ENCODE results near the gene MRPL20. TPM values are rescaled to one million over a fixed set of nuclear protein-coding genes. Genes with fewer than 3 reads are reported as not detected.
A peak's percentile ranks its signal among the peaks of the same experiment; 100 is the strongest.

The MRPL20 gene
- total RNA-seq, 6 experiments from 2014 or later = 131 to 154 (median 141) TPM

DNA sequence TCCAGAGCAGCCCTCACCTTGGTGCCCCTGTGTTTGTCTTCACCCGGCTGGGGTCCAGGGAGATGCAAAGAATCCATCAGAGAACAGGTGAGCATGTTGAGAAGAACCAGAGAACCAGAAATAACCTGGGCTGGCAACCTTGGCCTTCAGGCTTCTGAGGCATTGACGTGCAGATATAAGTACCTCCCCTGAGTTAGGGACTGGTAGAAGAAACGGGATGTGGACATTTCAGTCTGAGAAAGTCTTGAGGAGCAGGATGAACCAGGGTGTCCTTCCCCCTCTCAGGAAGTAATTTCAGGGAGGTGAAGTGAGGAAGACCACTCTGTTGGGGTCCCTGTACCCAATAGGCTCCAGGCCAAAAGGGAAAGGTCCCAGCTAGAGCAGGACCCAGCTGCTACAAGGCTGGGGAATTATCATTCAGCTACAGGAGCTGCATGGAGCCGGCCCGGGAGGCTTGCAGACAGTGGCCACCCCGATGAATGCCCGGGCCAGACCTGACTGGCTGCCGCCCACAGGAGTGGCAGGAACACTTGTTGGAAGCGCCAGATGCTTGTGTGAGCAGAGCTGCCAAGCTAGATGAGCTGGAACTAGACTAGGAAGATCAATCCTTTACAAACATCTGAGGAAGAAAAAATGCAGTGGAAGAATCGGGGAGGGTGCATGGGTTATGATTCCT is 30.4 kb downstream of the MRPL20 start:
- no peaks in the 10 kb centered on the region for H3K36me3 Mint-ChIP-seq (ENCODE audit: low read depth)
- H3K4me1 Mint-ChIP-seq (ENCODE audit: low read depth) = peaks cover 11% of the 10 kb centered on the region; the same call in 1 of the 2 replicates
- no peaks in the 10 kb centered on the region for H3K27me3 Mint-ChIP-seq (ENCODE audit: insufficient read depth)
- peak overlapping the region; percentile 91; the same call in 1 of the 2 replicates for H3K4me3 Mint-ChIP-seq
- no peak for DNase-seq
- H3K27ac Mint-ChIP-seq = peak overlapping the region; percentile 77
- TF ChIP-seq, protein P1, sequence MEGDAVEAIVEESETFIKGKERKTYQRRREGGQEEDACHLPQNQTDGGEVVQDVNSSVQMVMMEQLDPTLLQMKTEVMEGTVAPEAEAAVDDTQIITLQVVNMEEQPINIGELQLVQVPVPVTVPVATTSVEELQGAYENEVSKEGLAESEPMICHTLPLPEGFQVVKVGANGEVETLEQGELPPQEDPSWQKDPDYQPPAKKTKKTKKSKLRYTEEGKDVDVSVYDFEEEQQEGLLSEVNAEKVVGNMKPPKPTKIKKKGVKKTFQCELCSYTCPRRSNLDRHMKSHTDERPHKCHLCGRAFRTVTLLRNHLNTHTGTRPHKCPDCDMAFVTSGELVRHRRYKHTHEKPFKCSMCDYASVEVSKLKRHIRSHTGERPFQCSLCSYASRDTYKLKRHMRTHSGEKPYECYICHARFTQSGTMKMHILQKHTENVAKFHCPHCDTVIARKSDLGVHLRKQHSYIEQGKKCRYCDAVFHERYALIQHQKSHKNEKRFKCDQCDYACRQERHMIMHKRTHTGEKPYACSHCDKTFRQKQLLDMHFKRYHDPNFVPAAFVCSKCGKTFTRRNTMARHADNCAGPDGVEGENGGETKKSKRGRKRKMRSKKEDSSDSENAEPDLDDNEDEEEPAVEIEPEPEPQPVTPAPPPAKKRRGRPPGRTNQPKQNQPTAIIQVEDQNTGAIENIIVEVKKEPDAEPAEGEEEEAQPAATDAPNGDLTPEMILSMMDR (IDR thresholded peaks at IDR 0.05) = no peak
- no peaks in the 10 kb centered on the region for H3K9me3 Mint-ChIP-seq

- no peaks in the 10 kb centered on the region for H3K27me3 Mint-ChIP-seq (ENCODE audit: insufficient read depth)
- H3K9me3 Mint-ChIP-seq = no peaks in the 10 kb centered on the region
- no peaks in the 10 kb centered on the region for H3K36me3 Mint-ChIP-seq (ENCODE audit: low read depth)
- DNase-seq = peak; percentile 100
- peaks cover 11% of the 10 kb centered on the region; the same call in 1 of the 2 replicates for H3K4me1 Mint-ChIP-seq (ENCODE audit: low read depth)
- TF ChIP-seq, protein P1 (IDR thresholded peaks at IDR 0.05) = peak; percentile 75
- peak within 1 kb of the TSS; percentile 91 for H3K4me3 Mint-ChIP-seq
- H3K27ac Mint-ChIP-seq = peak within 1 kb of the TSS; percentile 96
These were observed 32.0 kb downstream of the MRPL20 start, which contains the start of gene AURKAIP1 for GRCh38 chr1:1374929-1375662. Gene AURKAIP1 (minus strand): TSS chr1:1375207. CDS start chr1:1374756, 451 bp downstream.

DNA sequence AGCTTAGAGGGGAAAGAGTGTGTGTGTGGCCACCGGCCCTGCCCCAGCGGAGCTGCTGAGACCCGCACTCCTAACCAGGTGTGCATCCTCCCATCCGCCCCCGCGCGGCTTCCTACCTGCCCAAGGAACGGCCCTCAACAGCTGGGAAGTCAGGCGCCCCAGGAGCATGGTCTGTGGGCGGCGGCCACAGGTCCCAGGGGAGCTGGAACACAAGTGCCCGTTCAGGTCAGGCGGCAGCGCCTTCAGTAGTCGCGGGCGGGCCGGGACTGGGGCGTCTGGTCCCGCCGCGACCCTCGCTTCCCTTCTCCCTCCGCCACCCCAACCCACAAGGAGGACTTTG is 32.5 kb downstream of the MRPL20 start:
- no peaks in the 10 kb centered on the region for H3K36me3 Mint-ChIP-seq (ENCODE audit: low read depth)
- peaks cover 11% of the 10 kb centered on the region; the same call in 1 of the 2 replicates for H3K4me1 Mint-ChIP-seq (ENCODE audit: low read depth)
- peak overlapping the region; percentile 91 for H3K4me3 Mint-ChIP-seq
- H3K27me3 Mint-ChIP-seq (ENCODE audit: insufficient read depth) = no peaks in the 10 kb centered on the region
- peak overlapping the region; percentile 51 for H3K27ac Mint-ChIP-seq
- TF ChIP-seq, protein P1 (IDR thresholded peaks at IDR 0.05) = no peak
- no peaks in the 10 kb centered on the region for H3K9me3 Mint-ChIP-seq
- DNase-seq = no peak

GRCh38 chr1:1373815-1374588 is 33.1 kb downstream of the MRPL20 start:
- H3K27ac Mint-ChIP-seq = peak overlapping the region; percentile 51; the same call in 1 of the 2 replicates
- H3K9me3 Mint-ChIP-seq = no peaks in the 10 kb centered on the region
- peaks cover 11% of the 10 kb centered on the region; the same call in 1 of the 2 replicates for H3K4me1 Mint-ChIP-seq (ENCODE audit: low read depth)
- TF ChIP-seq, protein P1 (IDR thresholded peaks at IDR 0.05) = no peak
- H3K4me3 Mint-ChIP-seq = peak overlapping the region; percentile 91
- no peak for DNase-seq
- H3K36me3 Mint-ChIP-seq (ENCODE audit: low read depth) = no peaks in the 10 kb centered on the region
- no peaks in the 10 kb centered on the region for H3K27me3 Mint-ChIP-seq (ENCODE audit: insufficient read depth)

GRCh38 chr1:1373051-1373814 is 33.9 kb downstream of the MRPL20 start:
- TF ChIP-seq, protein P1 (IDR thresholded peaks at IDR 0.05) = no peak
- no peaks in the 10 kb centered on the region for H3K36me3 Mint-ChIP-seq (ENCODE audit: low read depth)
- peak overlapping the region; percentile 48; the same call in 1 of the 2 replicates for H3K27ac Mint-ChIP-seq
- H3K27me3 Mint-ChIP-seq (ENCODE audit: insufficient read depth) = no peaks in the 10 kb centered on the region
- no peaks in the 10 kb centered on the region for H3K9me3 Mint-ChIP-seq
- peak overlapping the region; percentile 91 for H3K4me3 Mint-ChIP-seq
- peaks cover 11% of the 10 kb centered on the region; the same call in 1 of the 2 replicates for H3K4me1 Mint-ChIP-seq (ENCODE audit: low read depth)
- DNase-seq = no peak

Measured in HFFc6 (cell line).